HepG2 (cell line): Measurements from ENCODE around the gene TSPAN18. TPM values are rescaled to one million over a fixed set of nuclear protein-coding genes. Genes with fewer than 3 reads are reported as not detected.

Experiments
- ATAC-seq: fragments of 200-7000 bp; cut with Tn5 transposase; 3 replicates; pipeline ENCODE4 v1.9.1; 2020; ENCODE audit warnings: mild to moderate bottlenecking, moderate library complexity
- BruUV-seq: library from RNA; stranded (reverse); fragments of 400-500 nt; replicated peaks from 2 replicates; lab custom pipeline; 2021; lab: Mats Ljungman, UMichigan
- CTCF ChIA-PET: fragments of 300-600 bp; formaldehyde crosslinking; extraction: SDS; loops from one replicate; lab custom pipeline; 2021; ENCODE audit warnings: low total read pairs, inconsistent platforms, low intra/inter-chr PET ratio; lab: Yijun Ruan, JAX
- POLR2A ChIA-PET: fragments of 350-600 bp; sonication (Branson Sonifier 250); formaldehyde crosslinking; loops from one replicate; lab custom pipeline; 2020; ENCODE audit warnings: antibody characterized with exemption, inconsistent platforms; lab: Yijun Ruan, JAX
- DNase-seq: peaks from one replicate; pipeline ENCODE4 v3.0.0-alpha.2; 2015; ENCODE audit warnings: low spot score
- FAIRE-seq: peaks from 3 replicates; lab custom pipeline; 2011; peaks lifted over from hg19 to GRCh38; lab: Jason Lieb, UNC
- H2AFZ ChIP-seq: one replicate; pipeline ENCODE4 v1.6.1; 2011; ENCODE audit warnings: low read length, inconsistent platforms
- H3K27ac ChIP-seq: fragments of 300-600 bp; 3 replicates; pipeline ENCODE4 v1.8.0; 2011; ENCODE audit warnings: mixed run types, mild to moderate bottlenecking, mixed read lengths, low read length, inconsistent platforms; ENCODE audit not compliant: insufficient read depth; ENCODE audit errors: extremely low read length
- H3K27me3 ChIP-seq, 2 experiments: fragments of 200-600 bp in 1 of 2; 2 replicates in 1 of 2; 3 replicates in 1 of 2; pipeline versions ENCODE4 v1.6.0 to v1.8.0; 2011; ENCODE audit warnings: low read length in 2 of 2, mild to moderate bottlenecking in 2 of 2, moderate library complexity in 2 of 2, inconsistent platforms in 1 of 2; ENCODE audit not compliant: insufficient read depth in 2 of 2, control insufficient read depth in 1 of 2
- H3K36me3 ChIP-seq, 2 experiments: fragments of 200-600 bp in 1 of 2; replicated peaks in 1 of 2; 2 replicates in 1 of 2; 3 replicates in 1 of 2; pipeline versions ENCODE4 v1.5.1 to v1.8.0; 2011; ENCODE audit warnings: low read length in 2 of 2, inconsistent platforms in 1 of 2; ENCODE audit not compliant: insufficient read depth in 2 of 2, control insufficient read depth in 1 of 2
- H3K4me1 ChIP-seq: 2 replicates; pipeline ENCODE4 v1.5.1; 2012; ENCODE audit warnings: low read length, inconsistent platforms; ENCODE audit not compliant: insufficient read depth
- H3K4me2 ChIP-seq: 2 replicates; pipeline ENCODE4 v1.6.0; 2011; ENCODE audit warnings: low read depth, low read length, inconsistent platforms
- H3K4me3 ChIP-seq, 3 experiments: fragments of 200-600 bp in 1 of 3; sonication (generic), shearing (Covaris generic) in 1 of 3; replicated peaks in 1 of 3; 2 replicates each; pipeline ENCODE4 v1.5.1; 2011 to 2016; ENCODE audit warnings: low read length in 3 of 3, inconsistent platforms in 2 of 3, low read depth in 2 of 3, mild to moderate bottlenecking in 2 of 3, control low read depth in 1 of 3, mixed read lengths in 1 of 3; ENCODE audit not compliant: insufficient read depth in 1 of 3
- H3K79me2 ChIP-seq: one replicate; pipeline ENCODE4 v1.6.1; 2011; ENCODE audit warnings: low read length, inconsistent platforms; ENCODE audit not compliant: insufficient read depth
- H3K9ac ChIP-seq: 2 replicates; pipeline ENCODE4 v1.6.0; 2011; ENCODE audit warnings: mild to moderate bottlenecking, low read depth, low read length, inconsistent platforms; ENCODE audit not compliant: insufficient read depth
- H3K9me3 ChIP-seq: 2 replicates; pipeline ENCODE4 v1.5.1; 2012; ENCODE audit warnings: mild to moderate bottlenecking, low read length
- H4K20me1 ChIP-seq: 2 replicates; pipeline ENCODE4 v1.6.0; 2011; ENCODE audit warnings: inconsistent platforms, mild to moderate bottlenecking, low read length, moderate library complexity; ENCODE audit not compliant: insufficient read depth
- ATF7 ChIP-seq, 2 experiments: fragments of 450-650 bp in 1 of 2; sonication (generic) in 1 of 2; formaldehyde crosslinking in 1 of 2; IDR thresholded peaks; 2 replicates each; pipeline versions ENCODE4 v1.4.0 to v1.6.1; 2016 to 2020; ENCODE audit warnings: antibody characterized with exemption in 1 of 2, mild to moderate bottlenecking in 1 of 2, missing genetic modification reagents in 1 of 2
- CSRNP1 ChIP-seq: sonication (generic); formaldehyde crosslinking; IDR thresholded peaks from 2 replicates; pipeline ENCODE4 v1.8.1; 2023; ENCODE audit warnings: mild to moderate bottlenecking, missing genetic modification reagents
- HMGXB3 ChIP-seq: sonication (generic); formaldehyde crosslinking; IDR thresholded peaks from 2 replicates; pipeline ENCODE4 v1.4.0; 2020; ENCODE audit warnings: missing genetic modification reagents, borderline replicate concordance
- NFKB2 ChIP-seq: sonication (generic); formaldehyde crosslinking; IDR thresholded peaks from 2 replicates; pipeline ENCODE4 v1.4.0; 2020; ENCODE audit warnings: missing genetic modification reagents, borderline replicate concordance
- PTBP1 ChIP-seq: fragments of 200-400 bp; formaldehyde crosslinking; IDR thresholded peaks from 2 replicates; pipeline ENCODE4 v1.6.1; 2018; ENCODE audit warnings: low read length, low read depth; ENCODE audit not compliant: poor library complexity, severe bottlenecking
- SNRNP70 ChIP-seq: fragments of 200-400 bp; formaldehyde crosslinking; IDR thresholded peaks from 2 replicates; pipeline ENCODE4 v1.6.1; 2017; ENCODE audit warnings: mild to moderate bottlenecking, low read depth, low read length, moderate library complexity
- TBP ChIP-seq: sonication (generic); formaldehyde crosslinking; IDR thresholded peaks from 2 replicates; pipeline ENCODE4 v1.5.0; 2020; ENCODE audit warnings: missing genetic modification reagents
- ZBTB42 ChIP-seq: sonication (generic); formaldehyde crosslinking; IDR thresholded peaks from 2 replicates; pipeline ENCODE4 v1.5.0; 2020; ENCODE audit warnings: mild to moderate bottlenecking, missing genetic modification reagents
- ZNF772 ChIP-seq: sonication (generic); formaldehyde crosslinking; IDR thresholded peaks from 2 replicates; pipeline ENCODE4 v1.5.0; 2020; ENCODE audit warnings: mild to moderate bottlenecking, missing genetic modification reagents
- ZSCAN12 ChIP-seq: sonication (generic); formaldehyde crosslinking; IDR thresholded peaks from 2 replicates; pipeline ENCODE4 v1.9.0; 2021; ENCODE audit warnings: mild to moderate bottlenecking, missing genetic modification reagents
- ZSCAN31 ChIP-seq: sonication (generic); formaldehyde crosslinking; IDR thresholded peaks from 2 replicates; pipeline ENCODE4 v1.5.0; 2020; ENCODE audit warnings: low read depth, mild to moderate bottlenecking, missing genetic modification reagents
- WGBS: methylation state at CpG from one replicate; pipeline ENCODE4 v1.1.6; 2017; ENCODE audit warnings: low lambda C conversion rate; 5-methylcytosine and 5-hydroxymethylcytosine counted together
- in situ Hi-C: cut with HindIII; loops from 2 replicates; pipeline ENCODE4 v1.10.0; 2017; ENCODE audit warnings: low pct_unique_long_range_greater_than_20kb; ENCODE audit not compliant: extremely low pct_ligation_motif_present
- intact Hi-C: fragments of 100-400 bp; cut with micrococcal nuclease; formaldehyde crosslinking; loops from one replicate; pipeline ENCODE4 v1.10.0; 2022; ENCODE audit not compliant: unreplicated experiment
- polyA plus RNA-seq, 8 experiments: library from polyadenylated mRNA; depleted of rRNA in 3 of 8; stranded (reverse) in 7 of 8; unstranded in 1 of 8; fragments of >200 nt; fragmentation: Illumina TruSeq in 4 of 8; extraction: Trizol in 4 of 8; gene quantifications; 2 replicates each; pipeline versions ENCODE4 v1.2.1 to v1.2.3, GENCODE V29; 2011 to 2016; ENCODE audit warnings: low read depth in 4 of 8, missing spikeins in 1 of 8, mixed read lengths in 1 of 8; ENCODE audit not compliant: insufficient read depth in 1 of 8
- total RNA-seq, 5 experiments: library from RNA; depleted of rRNA; stranded (reverse); fragments of >200 nt; fragmentation: Illumina TruSeq; extraction: Trizol; gene quantifications; 2 replicates each; pipeline ENCODE4 v1.2.3, GENCODE V29; 2016; ENCODE audit warnings: low read depth in 1 of 5

Gene TSPAN18
- total and polyA plus RNA-seq, 2 of the 13 experiments (the other 11 are each of a cell fraction or from before 2014, with no cell fraction given): not detected

GRCh38 chr11:44829838-44830237 lies 103.1 kb downstream of the TSPAN18 start:
- 11% methylated on average over 2 of the region's 2 CpGs for WGBS
- H4K20me1 ChIP-seq: no peaks in the 10 kb centered on the region
- DNase-seq (no peak), ATAC-seq (no peak), FAIRE-seq (no peak)
- H3K9ac ChIP-seq: no peak overlapping the region
- no peaks in the 10 kb centered on the region for H3K36me3 ChIP-seq
- no peak overlapping the region for H3K27ac ChIP-seq
- H3K27me3 ChIP-seq: peaks cover 0 to 10% of the 10 kb centered on the region in 2 experiments; a peak in 1 of 5 replicates
- BruUV-seq: no TSS peak
- peak; percentile 51 for TF ChIP-seq ATF7 (IDR thresholded peaks at IDR 0.05)
- TF ChIP-seq ATF7 (CRISPR knock-in tag; IDR thresholded peaks at IDR 0.05): no peak
- no peak for TF ChIP-seq NFKB2 (CRISPR knock-in tag)
- TF ChIP-seq ZSCAN12 (CRISPR knock-in tag): no peak
- no peak for TF ChIP-seq ZSCAN31 (CRISPR knock-in tag)
- TF ChIP-seq TBP (CRISPR knock-in tag): no peak
- TF ChIP-seq PTBP1: no peak
- no peak for TF ChIP-seq SNRNP70
- H3K4me1 ChIP-seq: no peaks in the 10 kb centered on the region
- no peaks in the 10 kb centered on the region for H3K9me3 ChIP-seq
- no peak overlapping the region for H2AFZ ChIP-seq
- intact Hi-C loops: no loop called here
- in situ Hi-C loops: no loop called here
- CTCF ChIA-PET: no interaction called here
- H3K4me2 ChIP-seq: no peak overlapping the region
- POLR2A ChIA-PET: no interaction called here
- no peaks in the 10 kb centered on the region for H3K79me2 ChIP-seq
- no peak overlapping the region for H3K4me3 ChIP-seq

GRCh38 chr11:44831605-44832394 lies 105.0 kb downstream of the TSPAN18 start:
- 40% methylated on average over 7 of the region's 10 CpGs for WGBS
- Histone ChIP-seq H3K4me2 (no peak overlapping the region), H3K27me3 (peaks cover 0 to 12% of the 10 kb centered on the region in 2 experiments; a peak in 1 of 5 replicates), H4K20me1 (no peaks in the 10 kb centered on the region), H3K4me1 (no peaks in the 10 kb centered on the region), H3K4me3 (no peak overlapping the region), H3K79me2 (no peaks in the 10 kb centered on the region), H3K27ac (no peak overlapping the region), H2AFZ (no peak overlapping the region), H3K9ac (no peak overlapping the region), H3K36me3 (no peaks in the 10 kb centered on the region), H3K9me3 (no peaks in the 10 kb centered on the region)
- CTCF ChIA-PET: no interaction called here
- in situ Hi-C loops: no loop called here
- FAIRE-seq: no peak
- intact Hi-C loops: no loop called here
- DNase-seq: no peak
- BruUV-seq: no TSS peak
- POLR2A ChIA-PET: no interaction called here
- no peak for ATAC-seq
- peak; percentile 96 for TF ChIP-seq ATF7 (IDR thresholded peaks at IDR 0.05)
- TF ChIP-seq ATF7 (CRISPR knock-in tag; IDR thresholded peaks at IDR 0.05): no peak
- TF ChIP-seq ZNF772 (CRISPR knock-in tag): no peak
- TF ChIP-seq ZBTB42: no peak
- no peak for TF ChIP-seq CSRNP1 (CRISPR knock-in tag)
- no peak for TF ChIP-seq HMGXB3 (CRISPR knock-in tag)
